HG03159 (cell line): ENCODE measurements around the gene FILIP1L.

Experiments used
- ATAC-seq: cut with Tn5 transposase; IDR thresholded peaks from one replicate; pipeline ENCODE4 v1.9.1; 2021; ENCODE audit warnings: mild to moderate bottlenecking, moderate library complexity; ENCODE audit not compliant: unreplicated experiment

FILIP1L gene

DNA sequence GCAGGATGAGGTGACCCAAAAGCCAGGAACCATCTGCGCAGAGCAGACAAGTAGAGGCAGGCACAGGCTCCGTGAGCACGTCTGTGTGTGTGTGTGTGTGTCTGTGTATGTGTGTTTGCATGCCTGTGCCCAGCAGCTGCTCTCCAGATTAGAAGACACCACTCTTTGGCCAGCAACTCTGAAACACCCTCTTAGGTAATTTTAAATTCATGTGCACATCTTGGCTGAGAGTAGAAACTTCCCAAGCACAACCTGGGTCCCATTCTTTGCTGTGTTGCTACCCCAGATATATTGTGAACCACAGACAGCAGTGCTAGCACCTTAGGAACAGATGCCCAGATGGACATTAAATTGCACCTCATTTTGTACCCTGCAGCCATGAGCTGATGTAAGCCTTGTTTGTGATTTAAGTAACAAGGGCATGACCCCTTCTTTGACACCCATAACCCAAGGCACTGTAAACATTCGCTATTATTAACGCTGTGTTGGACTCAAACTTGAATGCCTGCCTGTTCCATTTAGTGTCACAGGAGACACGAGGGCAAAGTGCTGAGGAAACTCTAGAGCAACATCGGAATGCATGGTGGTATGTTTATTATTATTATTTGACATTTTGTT lies at the start of gene FILIP1L:
Gene FILIP1L (minus strand): TSS at position 89 of the 618 bp plus-strand sequence.
- ATAC-seq = no peak

DNA sequence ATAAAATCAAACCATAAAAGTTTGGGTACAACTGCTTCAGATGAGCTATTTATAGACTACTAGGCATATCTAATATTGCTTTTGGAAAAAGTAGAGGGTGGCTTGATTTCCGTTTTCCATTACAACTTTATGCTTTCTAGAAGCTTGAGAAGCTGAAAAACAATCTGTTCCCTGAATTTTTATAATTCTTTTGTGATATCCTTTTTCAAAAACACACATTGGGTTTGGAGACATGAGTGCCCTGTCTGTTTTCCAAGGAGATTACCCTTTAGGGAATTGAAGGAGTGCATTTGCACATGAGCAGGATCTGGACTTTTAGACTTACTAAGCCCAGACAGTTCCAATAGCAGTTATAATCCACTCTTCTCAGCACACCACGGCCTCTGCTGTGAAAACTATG lies 49.5 kb upstream of the FILIP1L start:
- ATAC-seq = no peak

DNA sequence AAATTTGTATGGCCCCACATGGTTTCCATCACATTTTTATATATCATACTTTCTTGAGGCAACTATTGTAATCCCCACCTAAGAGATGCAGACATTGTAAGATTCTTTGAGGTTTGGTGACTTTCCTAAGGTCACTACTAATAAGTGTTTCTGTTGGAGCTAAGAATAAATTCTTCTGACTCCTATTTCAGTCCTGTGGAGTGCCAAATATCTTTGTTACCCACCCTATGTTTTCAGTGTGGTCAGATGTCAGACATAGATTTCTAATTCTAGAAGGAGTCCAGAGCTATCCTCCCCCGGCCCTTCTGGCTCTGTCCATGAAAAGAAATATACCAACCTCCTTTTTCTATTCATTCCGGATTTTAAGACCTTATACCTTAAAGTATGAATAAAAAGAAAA lies 46.2 kb upstream of the FILIP1L start:
- ATAC-seq = no peak

- ATAC-seq = no peak
Measured at GRCh38 chr3:100159331-100160153, 45.2 kb upstream of the FILIP1L start.

DNA sequence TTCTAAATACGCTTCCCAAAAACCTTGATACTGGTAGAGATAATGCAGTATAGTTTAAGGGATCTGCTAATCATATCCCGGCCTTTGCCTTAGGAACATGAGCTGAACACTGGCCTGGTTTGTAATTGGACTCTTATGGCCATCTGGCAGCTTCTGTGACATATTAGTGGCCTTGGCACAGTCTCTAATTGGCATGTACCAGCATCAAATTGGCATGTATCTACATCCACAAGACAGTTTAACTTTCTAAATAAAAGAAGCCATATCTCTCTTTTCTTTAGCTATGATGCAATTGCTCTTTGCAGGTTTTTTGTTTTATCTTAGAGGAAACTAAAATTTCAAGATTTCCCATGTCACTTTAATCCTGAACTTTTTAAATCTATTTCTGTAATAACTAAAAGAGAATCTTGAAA lies 44.6 kb upstream of the FILIP1L start:
- ATAC-seq = no peak

- ATAC-seq = no peak
Measured at GRCh38 chr3:100157685-100158084, 43.4 kb upstream of the FILIP1L start.

DNA sequence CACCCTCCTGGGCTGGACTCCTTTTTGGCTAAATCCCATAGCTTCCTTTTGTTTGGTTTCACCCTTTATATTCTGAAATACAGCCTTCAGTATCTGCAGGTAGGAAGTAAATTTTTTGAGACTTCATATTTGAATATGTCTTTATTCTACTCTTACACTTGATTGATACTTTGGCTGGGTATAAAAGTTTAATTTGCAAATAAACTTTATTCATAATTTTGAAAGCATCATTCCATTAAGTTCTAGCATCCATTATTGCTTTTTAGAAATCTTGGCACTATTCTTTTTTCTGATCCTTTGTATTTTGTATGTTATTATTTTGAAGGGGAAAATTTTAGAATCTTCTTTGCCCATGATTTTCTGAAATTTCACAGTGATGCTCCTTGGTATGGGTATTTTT lies 41.3 kb upstream of the FILIP1L start:
- no peak for ATAC-seq

DNA sequence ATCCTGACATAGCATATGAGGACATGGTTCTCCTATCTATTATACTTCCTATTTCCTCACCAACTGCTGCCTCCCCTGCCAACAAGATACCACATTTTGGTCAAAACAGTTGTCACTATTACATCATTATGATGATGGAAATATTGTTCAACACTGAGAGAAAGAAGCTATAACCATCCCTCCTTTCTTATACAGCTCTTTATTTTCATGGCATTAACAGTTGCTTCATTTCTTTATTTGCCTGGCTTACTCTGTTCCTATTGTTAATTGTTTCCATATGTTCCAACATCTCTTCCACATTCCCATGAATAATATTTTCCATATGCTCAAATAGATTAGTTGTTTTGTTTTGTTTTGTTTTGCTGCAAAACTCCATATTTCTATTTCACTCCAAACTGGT lies 40.8 kb upstream of the FILIP1L start:
- ATAC-seq = no peak

GRCh38 chr3:100154171-100154570 lies 39.9 kb upstream of the FILIP1L start:
- ATAC-seq = no peak

- ATAC-seq = no peak
Measured at GRCh38 chr3:100151024-100151707, 36.9 kb upstream of the FILIP1L start.

DNA sequence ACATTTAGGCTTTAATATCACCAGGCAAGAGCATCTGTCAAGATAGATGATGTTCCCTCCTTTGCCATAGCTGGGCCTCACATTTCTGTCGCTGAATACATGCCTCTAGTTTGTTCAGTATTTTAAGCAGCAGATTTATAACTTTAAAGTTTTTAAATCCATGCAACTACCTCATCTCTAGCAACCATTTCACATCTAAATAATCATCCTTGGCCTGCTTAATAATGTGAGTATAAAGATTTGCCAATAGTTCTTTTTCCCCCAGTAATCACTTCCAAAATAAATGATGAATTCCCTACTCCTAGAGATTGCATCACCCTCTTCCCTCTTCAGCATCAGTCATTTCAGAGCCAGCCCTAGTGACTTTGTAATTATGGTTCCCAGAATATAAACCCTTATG lies 36.2 kb upstream of the FILIP1L start:
- no peak for ATAC-seq

DNA sequence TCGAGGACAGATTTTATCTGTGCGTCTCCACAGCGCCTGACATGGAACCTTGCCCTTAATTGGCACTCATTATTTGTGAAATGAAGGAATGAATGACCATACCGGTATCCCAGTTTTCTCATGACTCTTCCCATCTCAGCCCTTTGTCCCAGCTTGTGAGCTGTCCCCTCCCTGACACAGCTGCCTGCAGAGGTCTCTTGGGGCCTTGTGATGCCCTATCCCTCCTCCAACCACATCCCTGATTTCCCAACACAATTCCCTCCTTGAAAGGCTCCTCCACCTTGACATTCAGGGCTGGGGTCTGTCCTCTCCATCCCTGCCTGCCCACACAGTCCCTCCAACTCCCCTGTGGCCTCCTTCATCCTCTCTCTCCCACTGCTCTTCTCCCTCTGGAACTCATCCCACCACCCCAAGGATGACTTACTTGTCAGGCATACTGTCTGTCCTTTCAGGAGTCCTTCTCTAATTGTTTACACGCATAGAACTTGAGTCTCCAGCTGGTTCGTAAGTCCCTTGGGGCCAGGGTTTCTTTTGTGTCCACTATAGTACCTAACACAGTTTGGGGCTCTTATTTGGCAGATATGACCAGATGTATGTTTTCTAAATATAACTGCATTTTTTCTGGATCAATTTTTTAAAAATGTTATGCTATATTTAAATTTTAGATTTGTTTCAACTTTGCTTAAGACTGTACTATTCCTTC lies 35.6 kb upstream of the FILIP1L start:
- no peak for ATAC-seq

- no peak for ATAC-seq
Measured at GRCh38 chr3:100149130-100149529, 34.8 kb upstream of the FILIP1L start.

- ATAC-seq = peak; percentile 91
Measured at GRCh38 chr3:100144255-100144866, 30.1 kb upstream of the FILIP1L start.

DNA sequence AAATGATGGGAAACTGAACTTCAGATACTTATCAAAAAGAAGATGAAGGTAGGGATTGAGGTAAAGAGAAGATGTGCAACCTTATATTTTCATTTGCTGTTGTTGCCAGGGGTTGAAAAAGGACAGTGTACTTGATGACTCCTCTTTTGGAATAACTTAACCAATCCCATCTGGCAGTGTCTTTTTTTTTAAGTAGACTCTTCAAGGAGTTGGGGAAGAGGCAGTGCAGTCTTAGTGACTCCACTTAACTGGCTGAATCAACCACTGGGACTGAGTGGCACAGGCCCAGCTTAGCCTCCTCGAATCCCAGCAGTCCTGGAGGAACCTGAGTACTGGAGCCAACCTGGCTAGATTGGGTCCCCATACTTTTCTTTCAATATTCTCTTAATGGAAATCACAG lies 27.3 kb upstream of the FILIP1L start:
- no peak for ATAC-seq

DNA sequence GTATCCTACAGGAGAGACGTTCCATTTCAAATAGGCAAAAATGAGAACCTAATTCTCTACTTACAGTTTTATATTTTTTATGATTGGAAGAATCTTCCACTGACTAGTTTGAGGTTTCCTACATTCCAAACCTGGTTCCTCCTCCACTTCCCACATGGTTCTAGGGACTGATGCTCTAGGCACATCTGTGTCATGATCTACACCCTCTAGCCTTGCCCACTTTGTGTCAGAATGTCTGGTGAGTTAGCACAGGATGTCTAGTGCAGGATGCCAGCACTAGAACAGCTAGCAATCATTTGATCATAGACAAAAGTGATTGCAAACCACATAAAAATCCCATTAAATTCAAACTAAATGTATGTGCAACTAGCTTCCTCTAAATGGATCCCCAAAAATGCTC lies 26.7 kb upstream of the FILIP1L start:
- no peak for ATAC-seq

DNA sequence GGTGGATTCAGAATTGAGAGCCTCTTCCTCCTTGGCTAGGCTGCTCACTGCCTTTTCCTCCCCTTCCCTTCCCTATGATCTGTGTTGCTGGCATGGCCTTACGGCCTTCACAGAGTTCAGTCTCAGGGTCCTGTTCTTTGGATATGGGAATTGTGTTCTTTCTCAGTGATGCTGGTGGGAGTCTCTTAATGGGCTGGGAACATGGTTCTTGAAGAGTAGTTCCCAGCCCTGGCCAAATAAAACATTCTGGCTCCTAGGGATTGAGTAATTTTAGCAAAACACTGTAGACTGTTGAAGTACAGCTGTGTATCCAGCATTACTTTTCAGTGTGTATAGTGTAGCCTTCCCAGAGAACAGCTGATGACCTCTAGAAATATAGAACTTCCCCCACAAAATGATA lies 22.6 kb upstream of the FILIP1L start:
- ATAC-seq = no peak

- no peak for ATAC-seq
Measured at GRCh38 chr3:100131241-100131640, 16.9 kb upstream of the FILIP1L start.

GRCh38 chr3:100129941-100130340 lies 15.6 kb upstream of the FILIP1L start:
- ATAC-seq = no peak

DNA sequence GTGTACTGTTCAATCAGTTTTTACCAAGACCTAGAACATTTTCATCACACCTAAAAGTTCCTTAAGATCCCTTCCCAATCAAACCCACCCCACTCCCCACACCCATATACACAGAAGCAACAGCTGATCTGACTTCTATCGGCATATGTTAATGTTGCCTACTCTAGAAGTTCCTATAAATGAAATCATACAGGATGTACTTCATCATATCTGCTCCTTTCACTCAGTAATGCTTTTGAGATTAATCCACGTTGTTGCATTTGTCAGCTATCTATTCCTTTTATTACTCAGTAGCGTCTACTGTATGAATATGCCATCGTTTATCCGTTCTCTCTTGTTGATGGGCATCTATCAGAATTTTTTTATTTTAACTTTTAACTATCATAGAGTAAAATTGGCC lies 14.3 kb upstream of the FILIP1L start:
- no peak for ATAC-seq

DNA sequence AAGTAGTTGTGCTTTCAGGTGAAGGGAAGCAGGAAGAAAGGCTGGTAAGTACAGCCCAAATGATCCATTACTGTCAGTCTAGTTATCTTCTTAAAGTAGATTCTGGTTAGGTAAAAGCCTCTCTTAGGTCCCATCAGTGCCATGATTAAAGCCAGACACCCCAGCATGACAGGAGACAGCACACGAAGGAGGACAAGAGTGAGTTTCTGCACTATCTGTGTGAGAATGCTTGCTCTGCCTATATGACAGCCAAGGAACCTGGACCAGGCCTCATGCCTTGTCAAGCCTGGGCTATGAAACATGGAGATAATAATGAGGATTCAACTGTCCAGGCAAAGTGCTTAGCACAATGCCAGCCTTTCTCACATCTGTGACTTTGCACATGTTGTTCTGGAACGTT lies 13.5 kb upstream of the FILIP1L start:
- no peak for ATAC-seq
